ENCODE data around the gene AMY1A.
"Not testable (repeated sequence)": the region's sequence is repeated elsewhere in the genome, so short reads cannot be mapped to it uniquely, and the experiment has no call there.

AMY1A gene

GRCh38 chr1:103655460-103655859, at the start of gene AMY1A:
AMY1A (plus strand) TSS chr1:103655760; CDS start chr1:103656331, 571 bp downstream.
- DNase-seq (ENCODE audit: low read depth), result not testable (repeated sequence)

DNA sequence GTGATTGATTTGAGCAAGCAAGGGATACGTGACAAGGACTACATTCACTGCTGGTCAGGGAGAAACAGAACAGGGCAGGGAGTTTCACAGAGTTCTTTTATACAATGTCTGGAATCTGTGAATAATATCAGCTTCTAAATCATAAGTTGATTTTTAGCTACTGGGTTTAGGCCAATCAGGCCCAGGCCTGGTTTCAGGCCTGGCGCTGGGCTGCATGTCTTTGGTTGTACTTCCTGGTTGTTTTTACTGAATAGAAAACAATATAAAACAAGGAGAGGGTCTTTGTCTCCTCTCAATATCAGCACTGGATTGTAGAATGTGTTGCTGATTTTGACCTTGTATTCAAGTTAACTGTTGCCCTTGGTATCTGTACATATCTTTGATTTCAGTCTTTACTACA, 39.2 kb upstream of the AMY1A start:
- no peak overlapping the region for H3K4me3 ChIP-seq (ENCODE audit: low read depth, low read length)
- DNase-seq (ENCODE audit: low read depth), result no peak

More at GRCh38 chr1:103655460-103655859, at the start of gene AMY1A:
- H3K4me3 ChIP-seq (ENCODE audit: low read depth, low read length), result not testable (repeated sequence)

DNA sequence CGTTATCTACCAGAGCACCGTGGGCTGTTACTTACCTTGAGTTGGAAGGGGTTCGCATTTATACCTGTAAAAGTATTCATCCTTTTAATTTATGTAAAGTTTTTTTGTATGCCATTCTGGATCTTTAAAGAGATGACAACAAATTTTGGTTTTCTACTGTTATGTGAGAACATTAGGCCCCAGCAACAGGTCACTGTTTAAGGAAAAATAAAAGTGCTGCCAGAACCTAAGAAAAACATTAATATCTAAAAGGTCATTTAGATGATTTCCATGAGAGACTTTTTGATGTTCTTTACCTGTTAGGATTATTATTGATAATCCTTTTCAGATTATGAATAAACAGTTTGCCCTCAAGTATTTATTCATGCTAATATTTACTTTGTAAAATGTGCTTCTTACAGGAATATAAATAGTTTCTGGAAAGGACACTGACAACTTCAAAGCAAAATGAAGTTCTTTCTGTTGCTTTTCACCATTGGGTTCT, 38.5 kb upstream of the AMY1A start, which contains the start of gene AMY2A:
TSS of gene AMY2A (plus strand) at position 434 of the 484 bp plus-strand sequence. CDS start at position 448, 14 bp downstream.
- not testable (repeated sequence) for DNase-seq (ENCODE audit: low read depth); H3K4me3 ChIP-seq (ENCODE audit: low read depth, low read length)

DNA sequence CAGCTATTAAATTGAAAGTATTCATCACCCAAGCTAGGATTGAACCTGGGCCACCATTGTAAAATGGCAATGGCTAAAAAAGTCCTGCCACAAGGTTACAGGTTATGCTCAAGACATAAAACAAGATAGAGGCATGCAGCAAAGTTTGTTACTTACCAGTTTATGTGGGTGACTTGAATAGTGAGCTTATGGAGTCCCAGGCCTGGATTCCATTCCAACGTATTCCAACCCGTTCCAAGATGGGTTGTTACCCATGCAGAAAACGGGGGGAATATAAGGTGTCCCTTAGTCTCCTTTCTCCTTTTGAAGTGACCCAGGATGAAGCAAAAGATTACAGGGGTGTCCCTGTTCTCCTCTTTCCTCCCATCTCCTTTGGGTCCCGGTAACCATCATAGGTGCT, 28.1 kb upstream of the AMY1A start:
- H3K4me3 ChIP-seq (ENCODE audit: low read depth, low read length); DNase-seq (ENCODE audit: low read depth): not testable (repeated sequence)

GRCh38 chr1:103641194-103641593, 14.4 kb upstream of the AMY1A start:
- DNase-seq (ENCODE audit: low read depth); H3K4me3 ChIP-seq (ENCODE audit: low read depth, low read length): not testable (repeated sequence)

DNA sequence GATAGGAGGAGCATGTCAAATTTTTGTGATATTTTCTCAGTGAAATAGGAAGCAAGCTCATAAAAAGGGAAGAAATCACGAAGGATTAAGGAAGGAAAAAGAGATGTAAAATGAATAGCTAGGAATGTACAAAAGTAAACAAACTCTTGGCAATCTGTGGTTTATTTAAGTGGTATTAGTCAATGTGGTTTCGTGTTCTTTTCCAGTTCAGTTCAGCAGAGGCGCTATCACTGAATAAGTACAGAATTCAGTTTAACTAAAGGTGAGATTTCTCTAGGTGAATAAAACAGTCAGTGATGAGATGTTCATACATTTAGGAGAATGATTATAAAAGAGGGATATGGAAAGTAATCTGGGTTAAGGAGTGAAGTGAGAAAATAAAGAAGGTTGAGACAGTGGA, 11.7 kb upstream of the AMY1A start:
- DNase-seq (ENCODE audit: low read depth); H3K4me3 ChIP-seq (ENCODE audit: low read depth, low read length): not testable (repeated sequence)

DNA sequence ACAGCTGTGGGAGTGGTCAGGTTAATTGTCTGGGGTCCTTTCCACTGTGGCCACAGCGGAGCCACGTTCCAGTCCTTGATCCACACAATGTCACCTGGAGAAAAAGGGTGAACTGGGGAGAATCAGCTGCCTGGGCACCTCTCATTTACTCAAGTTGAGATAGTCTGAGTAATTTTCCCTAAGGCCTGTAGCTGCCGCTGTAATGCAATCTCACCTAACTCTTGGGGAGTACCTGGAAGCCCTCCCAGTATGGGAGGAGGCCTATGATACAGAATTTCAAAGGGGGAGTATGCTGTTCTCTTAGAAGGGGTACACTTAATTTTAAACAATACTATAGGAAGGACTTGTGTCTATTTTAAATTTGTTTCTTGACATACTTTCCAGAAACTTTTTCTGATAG, 5.3 kb upstream of the AMY1A start:
- not testable (repeated sequence) for H3K4me3 ChIP-seq (ENCODE audit: low read depth, low read length)

DNA sequence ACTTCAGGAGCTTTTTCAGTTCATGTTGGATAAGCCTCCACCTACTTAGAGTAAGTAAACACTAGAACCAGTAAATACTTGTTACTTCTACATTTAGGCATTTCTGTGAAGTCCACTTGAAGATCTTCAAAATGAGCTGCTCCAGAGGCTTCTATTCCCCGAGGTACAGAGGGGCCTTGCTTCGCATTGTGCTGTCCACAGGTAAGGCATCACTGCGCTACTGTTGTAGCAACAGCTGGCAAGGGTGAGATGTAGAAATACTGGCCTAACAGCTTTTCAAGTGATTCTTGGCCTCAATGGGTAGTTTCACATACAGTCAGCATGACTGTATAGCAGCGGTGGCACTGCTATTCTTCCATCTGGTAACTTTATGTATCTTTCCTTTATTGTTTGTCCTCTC, 4.7 kb upstream of the AMY1A start:
- DNase-seq (ENCODE audit: low read depth); H3K4me3 ChIP-seq (ENCODE audit: low read depth, low read length): not testable (repeated sequence)

More for the DNA sequence above, 5.3 kb upstream of the AMY1A start:
- not testable (repeated sequence) for DNase-seq (ENCODE audit: low read depth)

- not testable (repeated sequence) for H3K4me3 ChIP-seq (ENCODE audit: low read depth, low read length); DNase-seq (ENCODE audit: low read depth)
These were observed 1.4 kb upstream of the AMY1A start for GRCh38 chr1:103654133-103654532.

GRCh38 chr1:103676335-103676734, 20.8 kb downstream of the AMY1A start:
- not testable (repeated sequence) for H3K4me3 ChIP-seq (ENCODE audit: low read depth, low read length); DNase-seq (ENCODE audit: low read depth)

DNA sequence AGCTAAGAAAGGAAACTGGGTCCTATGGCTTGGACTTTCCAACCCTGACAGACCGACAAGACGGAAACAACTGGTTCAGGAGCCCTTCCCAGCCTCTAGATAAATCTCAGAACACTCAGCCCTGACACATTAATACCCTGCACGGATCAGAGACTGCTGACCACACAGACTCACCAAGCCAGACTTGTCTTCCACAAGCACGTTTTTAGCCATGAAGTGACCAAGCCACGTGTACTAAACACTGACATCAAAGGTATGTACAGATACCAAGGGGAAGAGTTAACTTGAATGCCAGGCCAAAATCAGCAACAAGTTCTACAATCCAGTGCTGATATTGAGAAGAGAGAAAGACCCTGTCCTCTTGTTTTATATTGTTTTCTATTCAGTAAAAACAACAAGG, 40.5 kb downstream of the AMY1A start, which contains the start of gene AMY1B:
TSS of gene AMY1B (minus strand) at position 101 of the 400 bp plus-strand sequence. CDS start 571 bp downstream, outside the sequence.
- H3K4me3 ChIP-seq (ENCODE audit: low read depth, low read length); DNase-seq (ENCODE audit: low read depth): not testable (repeated sequence)

DNA sequence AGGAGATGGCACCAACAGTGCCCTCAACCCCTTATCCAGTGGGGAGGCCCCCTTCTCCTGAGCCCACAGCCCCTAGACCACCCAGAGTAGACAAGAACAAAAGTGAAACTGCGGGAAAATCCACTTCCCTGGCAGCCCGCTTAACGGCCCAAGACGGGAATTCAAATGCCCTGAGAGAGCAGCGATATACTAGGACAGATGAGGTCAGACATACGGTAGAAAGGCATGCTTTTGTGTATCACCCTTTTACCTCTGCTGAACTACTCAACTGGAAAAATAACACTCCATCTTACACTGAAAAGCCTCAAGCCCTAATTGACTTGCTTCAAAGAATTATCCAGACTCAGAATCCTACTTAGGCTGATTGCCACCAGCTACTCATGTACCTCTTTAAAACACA, 41.9 kb downstream of the AMY1A start:
- DNase-seq (ENCODE audit: low read depth); H3K4me3 ChIP-seq (ENCODE audit: low read depth, low read length): not testable (repeated sequence)

DNA sequence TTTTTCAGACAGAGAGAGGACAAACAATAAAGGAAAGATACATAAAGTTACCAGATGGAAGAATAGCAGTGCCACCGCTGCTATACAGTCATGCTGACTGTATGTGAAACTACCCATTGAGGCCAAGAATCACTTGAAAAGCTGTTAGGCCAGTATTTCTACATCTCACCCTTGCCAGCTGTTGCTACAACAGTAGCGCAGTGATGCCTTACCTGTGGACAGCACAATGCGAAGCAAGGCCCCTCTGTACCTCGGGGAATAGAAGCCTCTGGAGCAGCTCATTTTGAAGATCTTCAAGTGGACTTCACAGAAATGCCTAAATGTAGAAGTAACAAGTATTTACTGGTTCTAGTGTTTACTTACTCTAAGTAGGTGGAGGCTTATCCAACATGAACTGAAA, 45.1 kb downstream of the AMY1A start:
- H3K4me3 ChIP-seq (ENCODE audit: low read depth, low read length); DNase-seq (ENCODE audit: low read depth): not testable (repeated sequence)

DNA sequence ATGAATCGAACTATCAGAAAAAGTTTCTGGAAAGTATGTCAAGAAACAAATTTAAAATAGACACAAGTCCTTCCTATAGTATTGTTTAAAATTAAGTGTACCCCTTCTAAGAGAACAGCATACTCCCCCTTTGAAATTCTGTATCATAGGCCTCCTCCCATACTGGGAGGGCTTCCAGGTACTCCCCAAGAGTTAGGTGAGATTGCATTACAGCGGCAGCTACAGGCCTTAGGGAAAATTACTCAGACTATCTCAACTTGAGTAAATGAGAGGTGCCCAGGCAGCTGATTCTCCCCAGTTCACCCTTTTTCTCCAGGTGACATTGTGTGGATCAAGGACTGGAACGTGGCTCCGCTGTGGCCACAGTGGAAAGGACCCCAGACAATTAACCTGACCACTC, 45.7 kb downstream of the AMY1A start:
- H3K4me3 ChIP-seq (ENCODE audit: low read depth, low read length); DNase-seq (ENCODE audit: low read depth): not testable (repeated sequence)

DNA sequence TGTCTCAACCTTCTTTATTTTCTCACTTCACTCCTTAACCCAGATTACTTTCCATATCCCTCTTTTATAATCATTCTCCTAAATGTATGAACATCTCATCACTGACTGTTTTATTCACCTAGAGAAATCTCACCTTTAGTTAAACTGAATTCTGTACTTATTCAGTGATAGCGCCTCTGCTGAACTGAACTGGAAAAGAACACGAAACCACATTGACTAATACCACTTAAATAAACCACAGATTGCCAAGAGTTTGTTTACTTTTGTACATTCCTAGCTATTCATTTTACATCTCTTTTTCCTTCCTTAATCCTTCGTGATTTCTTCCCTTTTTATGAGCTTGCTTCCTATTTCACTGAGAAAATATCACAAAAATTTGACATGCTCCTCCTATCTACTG, 52.1 kb downstream of the AMY1A start:
- not testable (repeated sequence) for DNase-seq (ENCODE audit: low read depth); H3K4me3 ChIP-seq (ENCODE audit: low read depth, low read length)

DNA sequence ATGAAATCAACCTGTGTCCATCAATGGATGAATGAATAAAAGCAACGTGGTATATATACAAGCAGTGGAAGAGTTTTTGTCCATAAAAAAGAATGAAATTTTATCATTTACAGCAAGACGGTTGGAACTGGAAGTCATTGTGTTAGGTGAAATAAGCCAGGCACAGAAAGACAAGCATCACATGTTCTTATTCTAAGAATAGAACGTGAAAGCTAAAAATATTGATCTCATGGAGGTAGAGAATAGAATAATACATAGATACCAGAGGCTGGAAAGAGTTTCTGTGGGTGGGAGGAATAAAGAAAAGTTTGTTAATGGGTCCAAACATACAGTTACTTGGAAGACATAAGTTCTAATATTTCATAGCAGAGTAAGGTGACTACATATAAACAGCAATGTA, 54.8 kb downstream of the AMY1A start:
- H3K4me3 ChIP-seq (ENCODE audit: low read depth, low read length); DNase-seq (ENCODE audit: low read depth): not testable (repeated sequence)
